ENCODE measurements around the gene FGF7. TPM values are rescaled to one million over a fixed set of nuclear protein-coding genes. Genes with fewer than 3 reads are reported as not detected.

FGF7 gene, protein sequence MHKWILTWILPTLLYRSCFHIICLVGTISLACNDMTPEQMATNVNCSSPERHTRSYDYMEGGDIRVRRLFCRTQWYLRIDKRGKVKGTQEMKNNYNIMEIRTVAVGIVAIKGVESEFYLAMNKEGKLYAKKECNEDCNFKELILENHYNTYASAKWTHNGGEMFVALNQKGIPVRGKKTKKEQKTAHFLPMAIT
- 180 and 233 TPM in 2 replicates for total RNA-seq

DNA sequence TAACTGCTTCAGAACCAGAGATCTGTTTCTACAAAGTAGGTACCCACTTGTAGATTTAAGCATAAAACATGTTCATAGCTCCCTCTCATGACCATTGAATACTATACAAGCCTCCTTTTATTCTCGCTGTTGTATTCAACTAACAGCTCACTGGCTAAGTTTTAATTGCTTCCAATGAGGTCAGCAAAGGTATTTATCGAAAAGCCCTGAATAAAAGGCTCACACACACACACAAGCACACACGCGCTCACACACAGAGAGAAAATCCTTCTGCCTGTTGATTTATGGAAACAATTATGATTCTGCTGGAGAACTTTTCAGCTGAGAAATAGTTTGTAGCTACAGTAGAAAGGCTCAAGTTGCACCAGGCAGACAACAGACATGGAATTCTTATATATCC is at the start of gene FGF7:
FGF7 (plus strand) TSS at position 222 of the 400 bp plus-strand sequence. CDS start 1,056 bp downstream, outside the sequence.

Other genes with a start within 250 kb of the FGF7 start
- gene FAM227B, start 197.6 kb downstream of the FGF7 start, total RNA-seq: 6.1 and 7.0 TPM in 2 replicates
- gene DTWD1, start 197.8 kb downstream of the FGF7 start, total RNA-seq: 120 and 125 TPM in 2 replicates

Data from articular chondrocyte of knee joint (primary cell).